Inferior parietal cortex (tissue), 1 donor: ENCODE measurements around the gene ZBTB2.
"Not testable (repeated sequence)": the region's sequence is repeated elsewhere in the genome, so short reads cannot be mapped to it uniquely, and the experiment has no call there.

Experiments
- DNase-seq: peaks from one replicate; pipeline ENCODE4 v3.0.0-alpha.2; 2016; ENCODE audit errors: extremely low spot score

The ZBTB2 gene

GRCh38 chr6:151330130-151330696, 61.1 kb downstream of the ZBTB2 start:
- DNase-seq: no peak

GRCh38 chr6:151327101-151327500, 64.3 kb downstream of the ZBTB2 start:
- no peak for DNase-seq

- DNase-seq: no peak
Observed at GRCh38 chr6:151326116-151326825, 65.1 kb downstream of the ZBTB2 start.

- no peak for DNase-seq
Observed at GRCh38 chr6:151325075-151326050, 66.0 kb downstream of the ZBTB2 start.

- no peak for DNase-seq
Observed at GRCh38 chr6:151324488-151324825, 66.9 kb downstream of the ZBTB2 start.

GRCh38 chr6:151323791-151324487, 67.4 kb downstream of the ZBTB2 start:
- DNase-seq: peak; percentile 86

GRCh38 chr6:151322570-151322969, 68.8 kb downstream of the ZBTB2 start:
- DNase-seq: no peak

- DNase-seq: no peak
Observed at GRCh38 chr6:151321438-151321837, 69.9 kb downstream of the ZBTB2 start.

- no peak for DNase-seq
Observed at GRCh38 chr6:151320140-151320539, 71.2 kb downstream of the ZBTB2 start.

- no peak for DNase-seq
Observed at GRCh38 chr6:151317995-151318365, 73.4 kb downstream of the ZBTB2 start.

GRCh38 chr6:151317103-151317994, 74.0 kb downstream of the ZBTB2 start:
- DNase-seq: no peak

GRCh38 chr6:151315661-151316060, 75.7 kb downstream of the ZBTB2 start:
- not testable (repeated sequence) for DNase-seq
